Stimulated activated CD4-positive, alpha-beta T cell treated with anti-CD3 and anti-CD28 coated beads, Interleukin-2, amount 100 ng/mL, for 24 hours (primary cell): ENCODE measurements around the gene KCNQ4.

ENCODE experiments used
- DNase-seq, 2 donors: peaks; one replicate each; pipeline ENCODE4 v3.0.0-alpha.2; 2020

KCNQ4 gene

GRCh38 chr1:40755067-40755466 lies 28.5 kb upstream of the KCNQ4 start:
- no peak for DNase-seq

- no peak for DNase-seq
Observed at GRCh38 chr1:40756523-40756922, 27.1 kb upstream of the KCNQ4 start.

- DNase-seq, result no peak
Observed at GRCh38 chr1:40757084-40757483, 26.5 kb upstream of the KCNQ4 start.

- DNase-seq, result no peak
Observed at GRCh38 chr1:40758004-40758403, 25.6 kb upstream of the KCNQ4 start.

- no peak for DNase-seq
Observed at GRCh38 chr1:40758578-40759343, 24.8 kb upstream of the KCNQ4 start.

- DNase-seq, result no peak
Observed at GRCh38 chr1:40760984-40761383, 22.6 kb upstream of the KCNQ4 start.

GRCh38 chr1:40762144-40762923 lies 21.3 kb upstream of the KCNQ4 start:
- no peak for DNase-seq

- DNase-seq, result no peak
Observed at GRCh38 chr1:40763742-40764532, 19.6 kb upstream of the KCNQ4 start.

GRCh38 chr1:40764981-40765380 lies 18.6 kb upstream of the KCNQ4 start:
- no peak for DNase-seq

GRCh38 chr1:40766017-40766416 lies 17.6 kb upstream of the KCNQ4 start:
- DNase-seq, result no peak

- DNase-seq, result no peak
Observed at GRCh38 chr1:40766560-40766959, 17.0 kb upstream of the KCNQ4 start.

- DNase-seq, result no peak
Observed at GRCh38 chr1:40768146-40768990, 15.2 kb upstream of the KCNQ4 start.

- no peak for DNase-seq
Observed at GRCh38 chr1:40769815-40770214, 13.8 kb upstream of the KCNQ4 start.

GRCh38 chr1:40770296-40771070 lies 13.1 kb upstream of the KCNQ4 start:
- DNase-seq, result no peak

GRCh38 chr1:40772146-40772955 lies 11.2 kb upstream of the KCNQ4 start:
- no peak for DNase-seq

- DNase-seq, result no peak
Observed at GRCh38 chr1:40773748-40774265, 9.8 kb upstream of the KCNQ4 start.

- DNase-seq, result peak; percentile 74 to 75
Observed at GRCh38 chr1:40774266-40774998, 9.2 kb upstream of the KCNQ4 start.

- DNase-seq, result no peak
Observed at GRCh38 chr1:40776236-40777072, 7.1 kb upstream of the KCNQ4 start.
